Measurements from ENCODE around the gene GRIK2.

DNA sequence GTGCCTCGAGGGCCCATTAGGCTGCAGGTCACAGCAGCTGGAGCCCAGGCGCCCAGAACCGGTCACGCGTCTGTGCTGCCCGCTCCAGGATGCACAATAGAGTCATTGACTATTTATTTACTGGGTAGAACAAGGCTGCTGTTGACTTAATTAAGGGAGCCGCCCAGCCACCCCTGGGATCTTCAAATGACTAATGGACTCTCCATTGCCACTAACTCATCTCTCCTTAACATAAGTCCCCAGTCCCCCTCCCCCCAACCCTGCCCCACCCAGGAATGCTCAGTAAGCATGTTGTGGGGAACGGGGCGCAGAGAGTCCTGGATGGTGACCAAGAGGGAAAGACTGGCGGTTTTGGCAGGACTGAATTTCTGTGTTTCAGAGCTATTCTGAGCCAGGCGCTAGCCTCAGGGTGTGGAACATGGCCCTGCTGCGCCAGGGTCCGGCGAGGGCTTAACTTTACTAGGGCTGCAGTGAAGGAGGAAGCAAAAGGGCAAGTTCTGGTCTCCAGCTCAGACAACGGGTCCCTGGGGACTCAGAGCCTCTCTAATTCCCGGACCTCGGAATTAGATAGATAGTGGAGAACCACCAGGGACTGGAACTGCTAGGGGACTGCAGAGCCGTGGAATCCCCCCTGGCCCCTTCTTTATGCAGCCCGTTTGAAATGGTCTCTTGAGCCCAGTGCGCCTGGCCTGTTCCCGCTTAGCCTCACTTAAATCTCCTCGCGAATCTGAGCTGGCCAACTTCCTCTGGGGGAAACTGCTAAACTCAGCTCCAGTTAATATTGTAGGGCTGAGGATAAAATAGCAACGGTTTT is 1.5 kb upstream of the GRIK2 start:
- TF ChIP-seq, protein P1, sequence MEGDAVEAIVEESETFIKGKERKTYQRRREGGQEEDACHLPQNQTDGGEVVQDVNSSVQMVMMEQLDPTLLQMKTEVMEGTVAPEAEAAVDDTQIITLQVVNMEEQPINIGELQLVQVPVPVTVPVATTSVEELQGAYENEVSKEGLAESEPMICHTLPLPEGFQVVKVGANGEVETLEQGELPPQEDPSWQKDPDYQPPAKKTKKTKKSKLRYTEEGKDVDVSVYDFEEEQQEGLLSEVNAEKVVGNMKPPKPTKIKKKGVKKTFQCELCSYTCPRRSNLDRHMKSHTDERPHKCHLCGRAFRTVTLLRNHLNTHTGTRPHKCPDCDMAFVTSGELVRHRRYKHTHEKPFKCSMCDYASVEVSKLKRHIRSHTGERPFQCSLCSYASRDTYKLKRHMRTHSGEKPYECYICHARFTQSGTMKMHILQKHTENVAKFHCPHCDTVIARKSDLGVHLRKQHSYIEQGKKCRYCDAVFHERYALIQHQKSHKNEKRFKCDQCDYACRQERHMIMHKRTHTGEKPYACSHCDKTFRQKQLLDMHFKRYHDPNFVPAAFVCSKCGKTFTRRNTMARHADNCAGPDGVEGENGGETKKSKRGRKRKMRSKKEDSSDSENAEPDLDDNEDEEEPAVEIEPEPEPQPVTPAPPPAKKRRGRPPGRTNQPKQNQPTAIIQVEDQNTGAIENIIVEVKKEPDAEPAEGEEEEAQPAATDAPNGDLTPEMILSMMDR (conservative IDR thresholded peaks at IDR 0.05; ENCODE audit: low read depth, low read length): no peak
- TF ChIP-seq EZH2 (IDR thresholded peaks at IDR 0.05; ENCODE audit: low read length, unreplicated experiment) (no peak), EZH2phosphoT487 (IDR thresholded peaks at IDR 0.05; ENCODE audit: borderline replicate concordance, low read length) (no peak)
